Natural killer cell (primary cell): ENCODE measurements around the gene IL1RAPL2. TPM values are rescaled to one million over a fixed set of nuclear protein-coding genes. Genes with fewer than 3 reads are reported as not detected.

Source experiments
- ATAC-seq, 3 donors: fragments of 150-1000 bp in 2 of 3; fragments of 200-7000 bp in 1 of 3; cut with Tn5 transposase; 1 replicate in 1 of 3; 2 replicates in 2 of 3; pipeline ENCODE4 v1.10.0; 2021; ENCODE audit warnings: mild to moderate bottlenecking in 2 of 3, moderate library complexity in 2 of 3
- DNase-seq, 2 donors: peaks; one replicate each; pipeline versions ENCODE4 v3.0.0 to v3.0.0-alpha.2; 2013 to 2021; ENCODE audit warnings: mixed read lengths in 1 of 2
- H3K27ac ChIP-seq: one replicate; pipeline ENCODE4 v1.5.1; 2013; ENCODE audit warnings: mild to moderate bottlenecking, low read length
- H3K27me3 ChIP-seq: one replicate; pipeline ENCODE4 v1.6.1; 2013; ENCODE audit warnings: low read length; ENCODE audit not compliant: control insufficient read depth, insufficient read depth
- H3K36me3 ChIP-seq: one replicate; pipeline ENCODE4 v1.6.1; 2013; ENCODE audit warnings: low read length; ENCODE audit not compliant: control insufficient read depth, insufficient read depth
- H3K4me1 ChIP-seq: one replicate; pipeline ENCODE4 v1.6.1; 2013; ENCODE audit warnings: low read length; ENCODE audit not compliant: control insufficient read depth, insufficient read depth
- H3K4me3 ChIP-seq: one replicate; pipeline ENCODE4 v1.5.1; 2013; ENCODE audit warnings: low read length
- H3K9me3 ChIP-seq: one replicate; pipeline ENCODE4 v1.6.1; 2013; ENCODE audit warnings: low read length; ENCODE audit not compliant: control insufficient read depth, insufficient read depth
- H3K27ac Mint-ChIP-seq, 2 donors: one replicate each; pipeline ENCODE4 v1.8.0; 2022; ENCODE audit warnings: mild to moderate bottlenecking in 2 of 2, mixed read lengths in 2 of 2, moderate library complexity in 1 of 2
- H3K27me3 Mint-ChIP-seq, 2 donors: one replicate each; pipeline ENCODE4 v1.8.0; 2022; ENCODE audit warnings: low read depth in 2 of 2, mixed read lengths in 2 of 2
- H3K36me3 Mint-ChIP-seq: one replicate; pipeline ENCODE4 v1.8.0; 2022; ENCODE audit warnings: mixed read lengths
- H3K4me1 Mint-ChIP-seq, 2 donors: one replicate each; pipeline ENCODE4 v1.8.0; 2022; ENCODE audit warnings: mixed read lengths in 2 of 2
- H3K4me3 Mint-ChIP-seq: one replicate; pipeline ENCODE4 v1.8.0; 2022; ENCODE audit warnings: mild to moderate bottlenecking, moderate library complexity, mixed read lengths
- H3K9me3 Mint-ChIP-seq, 2 donors: one replicate each; pipeline ENCODE4 v1.8.0; 2022; ENCODE audit warnings: mixed read lengths in 2 of 2
- WGBS: methylation state at CpG from one replicate; pipeline ENCODE4 v1.1.7; 2013; ENCODE audit warnings: missing lambda C conversion rate; ENCODE audit not compliant: insufficient coverage; 5-methylcytosine and 5-hydroxymethylcytosine counted together
- intact Hi-C: fragments of 100-400 bp; cut with micrococcal nuclease; formaldehyde crosslinking; loops from one replicate; pipeline ENCODE4 v1.14.2; 2022
- total RNA-seq, 4 donors: library from RNA; stranded (reverse); fragments of 120-200 nt in 1 of 4; gene quantifications; one replicate each; pipeline versions ENCODE4 v1.2.3 to v1.2.4, GENCODE V29; 2013 to 2022
- TF ChIP-seq, protein P1 (sequence below): fragments of 200-600 bp; IDR thresholded peaks from one replicate; pipeline ENCODE4 v1.8.0; 2022; ENCODE audit warnings: antibody characterized with exemption

The IL1RAPL2 gene
- total RNA-seq, 3 donors from 2014 or later (not counting 1 experiment from before 2014, with no cell fraction given), result not detected

DNA sequence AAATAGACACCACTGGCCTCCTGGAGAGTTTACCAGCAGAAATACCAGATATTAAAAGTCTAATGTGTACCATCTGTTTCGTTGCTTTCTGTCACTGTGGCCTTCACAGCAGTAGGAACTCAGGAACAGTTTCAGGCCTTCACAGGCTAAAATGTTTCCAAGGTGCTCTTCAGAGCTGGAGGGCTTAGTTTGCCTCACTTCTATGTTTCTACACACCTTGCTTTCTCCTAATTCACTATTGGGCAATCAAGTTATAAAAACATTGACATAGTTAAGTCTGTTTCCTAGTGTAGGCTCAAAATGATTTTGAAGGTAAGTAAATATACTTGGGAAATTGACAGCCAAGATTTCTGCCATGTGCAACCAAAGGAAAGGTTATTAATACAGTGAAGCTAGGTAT, 395.9 kb downstream of the IL1RAPL2 start:
- H3K27ac ChIP-seq, result no peak overlapping the region
- H3K9me3 ChIP-seq, result no peaks in the 10 kb centered on the region
- Mint-ChIP-seq H3K27me3 (peaks cover 0 to 7% of the 10 kb centered on the region in 2 donors), H3K4me3 (no peak overlapping the region), H3K9me3 (peaks cover 2 to 3% of the 10 kb centered on the region in 2 donors), H3K36me3 (no peaks in the 10 kb centered on the region), H3K27ac (no peak overlapping the region), H3K4me1 (no peaks in the 10 kb centered on the region)
- TF ChIP-seq, protein P1, sequence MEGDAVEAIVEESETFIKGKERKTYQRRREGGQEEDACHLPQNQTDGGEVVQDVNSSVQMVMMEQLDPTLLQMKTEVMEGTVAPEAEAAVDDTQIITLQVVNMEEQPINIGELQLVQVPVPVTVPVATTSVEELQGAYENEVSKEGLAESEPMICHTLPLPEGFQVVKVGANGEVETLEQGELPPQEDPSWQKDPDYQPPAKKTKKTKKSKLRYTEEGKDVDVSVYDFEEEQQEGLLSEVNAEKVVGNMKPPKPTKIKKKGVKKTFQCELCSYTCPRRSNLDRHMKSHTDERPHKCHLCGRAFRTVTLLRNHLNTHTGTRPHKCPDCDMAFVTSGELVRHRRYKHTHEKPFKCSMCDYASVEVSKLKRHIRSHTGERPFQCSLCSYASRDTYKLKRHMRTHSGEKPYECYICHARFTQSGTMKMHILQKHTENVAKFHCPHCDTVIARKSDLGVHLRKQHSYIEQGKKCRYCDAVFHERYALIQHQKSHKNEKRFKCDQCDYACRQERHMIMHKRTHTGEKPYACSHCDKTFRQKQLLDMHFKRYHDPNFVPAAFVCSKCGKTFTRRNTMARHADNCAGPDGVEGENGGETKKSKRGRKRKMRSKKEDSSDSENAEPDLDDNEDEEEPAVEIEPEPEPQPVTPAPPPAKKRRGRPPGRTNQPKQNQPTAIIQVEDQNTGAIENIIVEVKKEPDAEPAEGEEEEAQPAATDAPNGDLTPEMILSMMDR, result no peak
- no peaks in the 10 kb centered on the region for H3K27me3 ChIP-seq
- WGBS, result 80% methylated on average over 1 of the region's 1 CpG
- no peaks in the 10 kb centered on the region for H3K4me1 ChIP-seq
- ATAC-seq (no peak), DNase-seq (no peak)
- H3K36me3 ChIP-seq, result no peaks in the 10 kb centered on the region
- intact Hi-C loops, result no loop called here
- H3K4me3 ChIP-seq, result no peak overlapping the region

DNA sequence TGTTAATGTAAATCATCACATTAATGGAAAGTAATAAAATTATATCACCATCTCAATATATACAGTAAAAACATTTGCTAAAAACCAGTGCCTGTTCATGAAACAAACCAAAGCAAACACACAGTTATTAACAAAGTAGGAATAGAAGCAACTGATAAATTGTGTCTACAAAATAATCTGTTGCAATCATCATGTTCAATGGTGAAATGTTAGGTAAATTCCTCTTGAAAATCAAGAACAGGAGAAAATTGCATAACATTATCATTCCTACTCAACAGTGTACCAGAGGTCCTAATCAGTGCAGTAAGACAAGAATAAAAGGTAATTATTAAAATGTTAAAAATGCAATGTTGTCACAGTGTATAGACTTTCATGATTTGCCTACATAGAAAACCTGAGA, 402.2 kb downstream of the IL1RAPL2 start:
- H3K27me3 ChIP-seq, result no peaks in the 10 kb centered on the region
- no peak for DNase-seq
- no peak for ATAC-seq
- Mint-ChIP-seq H3K36me3 (no peaks in the 10 kb centered on the region), H3K27me3 (peaks cover 0 to 7% of the 10 kb centered on the region in 2 donors), H3K9me3 (peaks cover 2 to 3% of the 10 kb centered on the region in 2 donors), H3K27ac (no peak overlapping the region), H3K4me3 (no peak overlapping the region), H3K4me1 (no peaks in the 10 kb centered on the region)
- H3K4me3 ChIP-seq, result no peak overlapping the region
- H3K9me3 ChIP-seq, result no peaks in the 10 kb centered on the region
- H3K27ac ChIP-seq, result no peak overlapping the region
- TF ChIP-seq, protein P1, result no peak
- H3K36me3 ChIP-seq, result no peaks in the 10 kb centered on the region
- intact Hi-C loops, result no loop called here
- no peaks in the 10 kb centered on the region for H3K4me1 ChIP-seq

DNA sequence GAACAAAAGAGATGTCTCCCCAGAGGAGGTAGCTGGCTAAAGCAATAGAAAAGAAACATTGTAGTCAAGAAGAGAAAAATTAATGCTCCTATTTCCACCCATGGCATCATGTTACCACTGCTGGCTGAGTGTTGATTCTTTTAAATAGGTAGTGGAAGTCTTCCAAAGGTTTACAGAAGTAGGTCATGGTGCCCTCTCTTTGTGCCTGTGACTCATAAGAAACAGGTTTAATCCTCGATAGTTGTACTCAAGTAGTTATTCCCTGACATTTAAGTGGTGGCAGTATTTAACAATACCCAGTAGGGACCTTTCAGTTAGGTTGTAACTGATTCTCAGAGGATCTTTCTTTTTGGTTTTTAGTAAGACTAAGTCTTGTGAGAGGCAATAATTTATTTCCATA, 406.7 kb downstream of the IL1RAPL2 start:
- intact Hi-C loops, result no loop called here
- Mint-ChIP-seq H3K4me3 (no peak overlapping the region), H3K36me3 (no peaks in the 10 kb centered on the region), H3K9me3 (no peaks in the 10 kb centered on the region), H3K27me3 (peaks cover 0 to 8% of the 10 kb centered on the region in 2 donors), H3K4me1 (no peaks in the 10 kb centered on the region), H3K27ac (no peak overlapping the region)
- Histone ChIP-seq H3K9me3 (no peaks in the 10 kb centered on the region), H3K27ac (no peak overlapping the region), H3K27me3 (no peaks in the 10 kb centered on the region), H3K36me3 (no peaks in the 10 kb centered on the region), H3K4me3 (no peak overlapping the region), H3K4me1 (no peaks in the 10 kb centered on the region)
- no CpG with 5 or more reads among the region's 1 CpG for WGBS
- TF ChIP-seq, protein P1, result no peak
- ATAC-seq, result no peak
- no peak for DNase-seq

DNA sequence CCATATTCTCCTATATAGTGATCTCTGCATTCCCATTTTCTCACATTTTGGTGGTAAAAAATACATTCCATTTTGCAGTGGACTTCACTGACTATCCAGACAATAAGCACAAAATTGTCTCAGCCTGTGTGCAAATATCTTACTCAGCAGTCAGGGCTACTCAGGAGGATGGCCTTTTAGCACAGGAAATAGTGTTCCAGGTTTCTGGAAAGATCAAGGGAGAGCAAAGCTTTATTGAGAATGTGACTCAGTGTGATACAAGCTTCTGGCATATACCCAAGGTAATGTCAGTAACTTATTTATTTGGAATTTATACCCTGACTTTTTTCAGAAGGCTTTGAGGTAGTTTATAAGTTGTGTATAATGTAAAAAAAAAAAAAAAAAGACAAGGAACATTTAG, 421.1 kb downstream of the IL1RAPL2 start:
- H3K27ac ChIP-seq, result no peak overlapping the region
- H3K9me3 ChIP-seq, result no peaks in the 10 kb centered on the region
- Mint-ChIP-seq H3K9me3 (peaks cover 2 to 8% of the 10 kb centered on the region in 2 donors), H3K27ac (no peak overlapping the region), H3K27me3 (no peaks in the 10 kb centered on the region), H3K36me3 (no peaks in the 10 kb centered on the region), H3K4me1 (no peaks in the 10 kb centered on the region), H3K4me3 (no peak overlapping the region)
- H3K36me3 ChIP-seq, result no peaks in the 10 kb centered on the region
- no peak for ATAC-seq
- no peaks in the 10 kb centered on the region for H3K27me3 ChIP-seq
- DNase-seq, result no peak
- intact Hi-C loops, result no loop called here
- TF ChIP-seq, protein P1, result no peak
- no peaks in the 10 kb centered on the region for H3K4me1 ChIP-seq
- H3K4me3 ChIP-seq, result no peak overlapping the region
